ENCODE measurements around the gene MPZ.
"Not testable (repeated sequence)": the region's sequence is repeated elsewhere in the genome, so short reads cannot be mapped to it uniquely, and the experiment has no call there.

The MPZ gene

GRCh38 chr1:161315841-161316674 is 6.3 kb upstream of the MPZ start:
- H3K9me3 ChIP-seq (ENCODE audit: control insufficient read depth in 2 of 2, low read length in 2 of 2); H3K27me3 ChIP-seq (ENCODE audit: control insufficient read depth in 2 of 2, insufficient read depth in 2 of 2, low read length in 2 of 2); H3K36me3 ChIP-seq (ENCODE audit: control insufficient read depth in 2 of 2, insufficient read depth in 2 of 2, low read length in 2 of 2); H3K4me3 ChIP-seq (ENCODE audit: low read length in 2 of 2); H3K9ac ChIP-seq (ENCODE audit: low read depth in 1 of 2, low read length in 2 of 2); H3K27ac ChIP-seq (ENCODE audit: low read depth in 2 of 2, low read length in 2 of 2): not testable (repeated sequence)
- peaks cover 6 to 10% of the 10 kb centered on the region in 2 donors for H3K4me1 ChIP-seq (ENCODE audit: control insufficient read depth in 2 of 2, insufficient read depth in 2 of 2, low read length in 2 of 2)

- Histone ChIP-seq H3K36me3 (ENCODE audit: control insufficient read depth in 2 of 2, insufficient read depth in 2 of 2, low read length in 2 of 2) (peaks cover 0 to 3% of the 10 kb centered on the region in 2 donors), H3K27me3 (ENCODE audit: control insufficient read depth in 2 of 2, insufficient read depth in 2 of 2, low read length in 2 of 2) (peaks cover 0 to 5% of the 10 kb centered on the region in 2 donors), H3K9me3 (ENCODE audit: control insufficient read depth in 2 of 2, low read length in 2 of 2) (no peaks in the 10 kb centered on the region), H3K27ac (ENCODE audit: low read depth in 2 of 2, low read length in 2 of 2) (peak within 1 kb of the TSS; percentile 92 to 93), H3K4me1 (ENCODE audit: control insufficient read depth in 2 of 2, insufficient read depth in 2 of 2, low read length in 2 of 2) (peaks cover 6 to 10% of the 10 kb centered on the region in 2 donors), H3K4me3 (ENCODE audit: low read length in 2 of 2) (peak within 1 kb of the TSS; percentile 92 to 98), H3K9ac (ENCODE audit: low read depth in 1 of 2, low read length in 2 of 2) (peak within 1 kb of the TSS; percentile 97 to 98)
Measured at GRCh38 chr1:161314201-161314981, 4.6 kb upstream of the MPZ start, which contains the start of gene SDHC. SDHC (plus strand) TSS chr1:161314381; CDS start chr1:161314406, 25 bp downstream.

GRCh38 chr1:161313554-161314200 is 3.9 kb upstream of the MPZ start:
- Histone ChIP-seq H3K27ac (ENCODE audit: low read depth in 2 of 2, low read length in 2 of 2) (peak overlapping the region; percentile 92 to 93), H3K4me3 (ENCODE audit: low read length in 2 of 2) (peak overlapping the region; percentile 92 to 98), H3K4me1 (ENCODE audit: control insufficient read depth in 2 of 2, insufficient read depth in 2 of 2, low read length in 2 of 2) (peaks cover 6 to 10% of the 10 kb centered on the region in 2 donors), H3K27me3 (ENCODE audit: control insufficient read depth in 2 of 2, insufficient read depth in 2 of 2, low read length in 2 of 2) (peaks cover 0 to 5% of the 10 kb centered on the region in 2 donors), H3K9me3 (ENCODE audit: control insufficient read depth in 2 of 2, low read length in 2 of 2) (no peaks in the 10 kb centered on the region), H3K9ac (ENCODE audit: low read depth in 1 of 2, low read length in 2 of 2) (peak overlapping the region; percentile 97 to 98), H3K36me3 (ENCODE audit: control insufficient read depth in 2 of 2, insufficient read depth in 2 of 2, low read length in 2 of 2) (peaks cover 0 to 3% of the 10 kb centered on the region in 2 donors)

- Histone ChIP-seq H3K9ac (ENCODE audit: low read depth in 1 of 2, low read length in 2 of 2) (no peak overlapping the region), H3K27me3 (ENCODE audit: control insufficient read depth in 2 of 2, insufficient read depth in 2 of 2, low read length in 2 of 2) (peaks cover 0 to 5% of the 10 kb centered on the region in 2 donors), H3K9me3 (ENCODE audit: control insufficient read depth in 2 of 2, low read length in 2 of 2) (no peaks in the 10 kb centered on the region), H3K4me1 (ENCODE audit: control insufficient read depth in 2 of 2, insufficient read depth in 2 of 2, low read length in 2 of 2) (peaks cover 6 to 13% of the 10 kb centered on the region in 2 donors), H3K27ac (ENCODE audit: low read depth in 2 of 2, low read length in 2 of 2) (no peak overlapping the region), H3K4me3 (ENCODE audit: low read length in 2 of 2) (no peak overlapping the region), H3K36me3 (ENCODE audit: control insufficient read depth in 2 of 2, insufficient read depth in 2 of 2, low read length in 2 of 2) (no peaks in the 10 kb centered on the region)
Measured at GRCh38 chr1:161311595-161312181, 1.9 kb upstream of the MPZ start.

GRCh38 chr1:161307892-161308638 is 1.7 kb downstream of the MPZ start:
- no peaks in the 10 kb centered on the region for H3K9me3 ChIP-seq (ENCODE audit: control insufficient read depth in 2 of 2, low read length in 2 of 2)
- H3K27me3 ChIP-seq (ENCODE audit: control insufficient read depth in 2 of 2, insufficient read depth in 2 of 2, low read length in 2 of 2): peaks cover 0 to 5% of the 10 kb centered on the region in 2 donors
- H3K4me1 ChIP-seq (ENCODE audit: control insufficient read depth in 2 of 2, insufficient read depth in 2 of 2, low read length in 2 of 2): peaks cover 11 to 12% of the 10 kb centered on the region in 2 donors
- H3K27ac ChIP-seq (ENCODE audit: low read depth in 2 of 2, low read length in 2 of 2): no peak overlapping the region
- H3K36me3 ChIP-seq (ENCODE audit: control insufficient read depth in 2 of 2, insufficient read depth in 2 of 2, low read length in 2 of 2): no peaks in the 10 kb centered on the region
- no peak overlapping the region for H3K4me3 ChIP-seq (ENCODE audit: low read length in 2 of 2)
- no peak overlapping the region for H3K9ac ChIP-seq (ENCODE audit: low read depth in 1 of 2, low read length in 2 of 2)

GRCh38 chr1:161307230-161307768 is 2.5 kb downstream of the MPZ start:
- Histone ChIP-seq H3K36me3 (ENCODE audit: control insufficient read depth in 2 of 2, insufficient read depth in 2 of 2, low read length in 2 of 2) (no peaks in the 10 kb centered on the region), H3K27me3 (ENCODE audit: control insufficient read depth in 2 of 2, insufficient read depth in 2 of 2, low read length in 2 of 2) (peaks cover 0 to 5% of the 10 kb centered on the region in 2 donors), H3K4me1 (ENCODE audit: control insufficient read depth in 2 of 2, insufficient read depth in 2 of 2, low read length in 2 of 2) (peaks cover 11 to 12% of the 10 kb centered on the region in 2 donors), H3K9me3 (ENCODE audit: control insufficient read depth in 2 of 2, low read length in 2 of 2) (no peaks in the 10 kb centered on the region), H3K27ac (ENCODE audit: low read depth in 2 of 2, low read length in 2 of 2) (peak overlapping the region in 1 of 2 donors; percentile 32), H3K9ac (ENCODE audit: low read depth in 1 of 2, low read length in 2 of 2) (no peak overlapping the region), H3K4me3 (ENCODE audit: low read length in 2 of 2) (no peak overlapping the region)

GRCh38 chr1:161305867-161306519 is 3.8 kb downstream of the MPZ start:
- H3K36me3 ChIP-seq (ENCODE audit: control insufficient read depth in 2 of 2, insufficient read depth in 2 of 2, low read length in 2 of 2): no peaks in the 10 kb centered on the region
- peak overlapping the region; percentile 28 to 56 for H3K27ac ChIP-seq (ENCODE audit: low read depth in 2 of 2, low read length in 2 of 2)
- peak overlapping the region; percentile 77 to 82 for H3K9ac ChIP-seq (ENCODE audit: low read depth in 1 of 2, low read length in 2 of 2)
- peak overlapping the region; percentile 85 to 86 for H3K4me3 ChIP-seq (ENCODE audit: low read length in 2 of 2)
- no peaks in the 10 kb centered on the region for H3K9me3 ChIP-seq (ENCODE audit: control insufficient read depth in 2 of 2, low read length in 2 of 2)
- H3K4me1 ChIP-seq (ENCODE audit: control insufficient read depth in 2 of 2, insufficient read depth in 2 of 2, low read length in 2 of 2): peaks cover 11 to 12% of the 10 kb centered on the region in 2 donors
- peaks cover 0 to 5% of the 10 kb centered on the region in 2 donors for H3K27me3 ChIP-seq (ENCODE audit: control insufficient read depth in 2 of 2, insufficient read depth in 2 of 2, low read length in 2 of 2)

- Histone ChIP-seq H3K36me3 (ENCODE audit: control insufficient read depth in 2 of 2, insufficient read depth in 2 of 2, low read length in 2 of 2) (no peaks in the 10 kb centered on the region), H3K4me1 (ENCODE audit: control insufficient read depth in 2 of 2, insufficient read depth in 2 of 2, low read length in 2 of 2) (peaks cover 11 to 12% of the 10 kb centered on the region in 2 donors), H3K27ac (ENCODE audit: low read depth in 2 of 2, low read length in 2 of 2) (peak overlapping the region in 1 of 2 donors; percentile 52), H3K27me3 (ENCODE audit: control insufficient read depth in 2 of 2, insufficient read depth in 2 of 2, low read length in 2 of 2) (peaks cover 0 to under 1% of the 10 kb centered on the region in 2 donors), H3K4me3 (ENCODE audit: low read length in 2 of 2) (peak overlapping the region; percentile 85 to 86), H3K9ac (ENCODE audit: low read depth in 1 of 2, low read length in 2 of 2) (peak overlapping the region; percentile 6 to 77), H3K9me3 (ENCODE audit: control insufficient read depth in 2 of 2, low read length in 2 of 2) (no peaks in the 10 kb centered on the region)
Measured at GRCh38 chr1:161304927-161305866, 4.6 kb downstream of the MPZ start.
